Activated CD8-positive, alpha-beta memory T cell treated with anti-CD3 and anti-CD28 coated beads, Interleukin-2, amount 10 ng/mL, durations not matched to agents 7 days and 5 days (primary cell): ENCODE measurements around the gene SLC5A4. TPM values are rescaled to one million over a fixed set of nuclear protein-coding genes. Genes with fewer than 3 reads are reported as not detected.

ENCODE experiments used
- ATAC-seq: fragments of 150-1000 bp; cut with Tn5 transposase; one replicate; pipeline ENCODE4 v1.10.0; 2021; ENCODE audit warnings: moderate library complexity
- CTCF ChIA-PET: fragments of 350-600 bp; sonication (Branson Sonifier 250); formaldehyde crosslinking; loops from one replicate; lab custom pipeline; 2021; ENCODE audit warnings: antibody characterized with exemption; lab: Charles Lee
- DNase-seq: peaks from one replicate; pipeline ENCODE4 v3.0.0-alpha.2; 2020
- H3K27ac Mint-ChIP-seq: one replicate; pipeline ENCODE4 v1.8.0; 2021; ENCODE audit warnings: mild to moderate bottlenecking, mixed read lengths
- H3K27me3 Mint-ChIP-seq: one replicate; pipeline ENCODE4 v1.8.0; 2021; ENCODE audit warnings: mixed read lengths
- H3K36me3 Mint-ChIP-seq: one replicate; pipeline ENCODE4 v1.8.0; 2021; ENCODE audit warnings: mild to moderate bottlenecking, mixed read lengths
- H3K4me1 Mint-ChIP-seq: one replicate; pipeline ENCODE4 v1.8.0; 2021; ENCODE audit warnings: mixed read lengths
- H3K4me3 Mint-ChIP-seq: one replicate; pipeline ENCODE4 v1.8.0; 2021; ENCODE audit warnings: mild to moderate bottlenecking, moderate library complexity, mixed read lengths
- H3K9me3 Mint-ChIP-seq: one replicate; pipeline ENCODE4 v1.8.0; 2022; ENCODE audit warnings: low read depth, mixed read lengths
- total RNA-seq, 2 experiments: library from RNA; stranded (reverse); gene quantifications; one replicate each; pipeline ENCODE4 v1.2.3, GENCODE V29; 2021

Gene SLC5A4
- total RNA-seq, 2 experiments from 2014 or later = not detected

GRCh38 chr22:32218470-32218869, 36.7 kb downstream of the SLC5A4 start:
- no peaks in the 10 kb centered on the region for H3K9me3 Mint-ChIP-seq
- ATAC-seq (no peak), DNase-seq (no peak)
- H3K27ac Mint-ChIP-seq = no peak overlapping the region
- no peak overlapping the region for H3K4me3 Mint-ChIP-seq
- H3K4me1 Mint-ChIP-seq = no peaks in the 10 kb centered on the region
- no peaks in the 10 kb centered on the region for H3K36me3 Mint-ChIP-seq
- CTCF ChIA-PET = no interaction called here
- peaks cover 41% of the 10 kb centered on the region for H3K27me3 Mint-ChIP-seq

- H3K27me3 Mint-ChIP-seq = peaks cover 39% of the 10 kb centered on the region
Observed at GRCh38 chr22:32217465-32217864, 37.7 kb downstream of the SLC5A4 start.

GRCh38 chr22:32216911-32217310, 38.2 kb downstream of the SLC5A4 start:
- Mint-ChIP-seq H3K9me3 (no peaks in the 10 kb centered on the region), H3K4me1 (no peaks in the 10 kb centered on the region), H3K36me3 (no peaks in the 10 kb centered on the region), H3K4me3 (no peak overlapping the region), H3K27ac (no peak overlapping the region), H3K27me3 (peaks cover 36% of the 10 kb centered on the region)
- DNase-seq (no peak), ATAC-seq (no peak)
- CTCF ChIA-PET = no interaction called here

More at GRCh38 chr22:32217465-32217864, 37.7 kb downstream of the SLC5A4 start:
- ATAC-seq = no peak
- Mint-ChIP-seq H3K36me3 (no peaks in the 10 kb centered on the region), H3K4me3 (no peak overlapping the region), H3K4me1 (no peaks in the 10 kb centered on the region), H3K27ac (no peak overlapping the region), H3K9me3 (no peaks in the 10 kb centered on the region)
- no peak for DNase-seq
- CTCF ChIA-PET = interaction anchor here (0.7 kb wide), 1 partner anchor 13 kb away, joined by 4 read pairs; the partner anchor contains the start of gene RFPL2

- Mint-ChIP-seq H3K36me3 (no peaks in the 10 kb centered on the region), H3K4me1 (peaks cover 11% of the 10 kb centered on the region), H3K9me3 (no peaks in the 10 kb centered on the region), H3K4me3 (no peak overlapping the region), H3K27me3 (peaks cover 16% of the 10 kb centered on the region), H3K27ac (no peak overlapping the region)
- no peak for ATAC-seq
- CTCF ChIA-PET = interaction anchor here (0.9 to 2.6 kb wide), 4 partner anchors 9 to 263 kb away, joined by 3 to 9 read pairs (median 3); no protein-coding TSS in a partner anchor
- no peak for DNase-seq
Observed at GRCh38 chr22:32211011-32211410, 44.1 kb downstream of the SLC5A4 start.

- no peak for DNase-seq
- peaks cover 20% of the 10 kb centered on the region for H3K27me3 Mint-ChIP-seq
- no peak overlapping the region for H3K4me3 Mint-ChIP-seq
- H3K36me3 Mint-ChIP-seq = no peaks in the 10 kb centered on the region
- peaks cover 28% of the 10 kb centered on the region for H3K4me1 Mint-ChIP-seq
- no peaks in the 10 kb centered on the region for H3K9me3 Mint-ChIP-seq
- no peak overlapping the region for H3K27ac Mint-ChIP-seq
- ATAC-seq = no peak
- CTCF ChIA-PET = no interaction called here
Observed at GRCh38 chr22:32208681-32209080, 46.5 kb downstream of the SLC5A4 start.

- DNase-seq (no peak), ATAC-seq (no peak)
- Mint-ChIP-seq H3K4me3 (no peak overlapping the region), H3K9me3 (no peaks in the 10 kb centered on the region), H3K4me1 (peaks cover 35% of the 10 kb centered on the region), H3K36me3 (no peaks in the 10 kb centered on the region), H3K27ac (no peak overlapping the region), H3K27me3 (peaks cover 26% of the 10 kb centered on the region)
- CTCF ChIA-PET = interaction anchor here (0.9 kb wide), 1 partner anchor 204 kb away, joined by 3 read pairs; the partner anchor contains the start of gene RTCB
Observed at GRCh38 chr22:32207971-32208480, 47.1 kb downstream of the SLC5A4 start.

- ATAC-seq = peak; percentile 52
- CTCF ChIA-PET = interaction anchor here (0.7 to 0.9 kb wide), 2 partner anchors 174 to 205 kb away, joined by 3 to 4 read pairs; partner anchors contain the start of gene RTCB
- no peak overlapping the region for H3K4me3 Mint-ChIP-seq
- peaks cover 28% of the 10 kb centered on the region for H3K27me3 Mint-ChIP-seq
- H3K9me3 Mint-ChIP-seq = no peaks in the 10 kb centered on the region
- peak overlapping the region; percentile 40 for H3K27ac Mint-ChIP-seq
- DNase-seq = peak; percentile 69
- no peaks in the 10 kb centered on the region for H3K36me3 Mint-ChIP-seq
- H3K4me1 Mint-ChIP-seq = peaks cover 45% of the 10 kb centered on the region
Observed at GRCh38 chr22:32206774-32207758, 48.1 kb downstream of the SLC5A4 start.

GRCh38 chr22:32205974-32206773, 49.0 kb downstream of the SLC5A4 start:
- Mint-ChIP-seq H3K4me1 (peaks cover 49% of the 10 kb centered on the region), H3K27me3 (peaks cover 28% of the 10 kb centered on the region), H3K36me3 (no peaks in the 10 kb centered on the region), H3K9me3 (no peaks in the 10 kb centered on the region), H3K27ac (peak overlapping the region; percentile 49), H3K4me3 (no peak overlapping the region)
- ATAC-seq (no peak), DNase-seq (peak; percentile 58)
- CTCF ChIA-PET = no interaction called here

GRCh38 chr22:32204856-32205722, 50.1 kb downstream of the SLC5A4 start, which contains the start of gene RFPL2:
Gene RFPL2, minus strand, starts transcription at chr22:32205073. Its CDS starts 2,622 bp downstream, at chr22:32202451.
- DNase-seq (peak; percentile 65), ATAC-seq (peak; percentile 43)
- H3K27ac Mint-ChIP-seq = peak within 1 kb of the TSS; percentile 61
- H3K36me3 Mint-ChIP-seq = no peaks in the 10 kb centered on the region
- H3K9me3 Mint-ChIP-seq = no peaks in the 10 kb centered on the region
- H3K4me3 Mint-ChIP-seq = peak within 1 kb of the TSS; percentile 57
- CTCF ChIA-PET = interaction anchor here (1.1 kb wide), 1 partner anchor 13 kb away, joined by 4 read pairs; no protein-coding TSS in a partner anchor
- H3K4me1 Mint-ChIP-seq = peaks cover 58% of the 10 kb centered on the region
- H3K27me3 Mint-ChIP-seq = peaks cover 20% of the 10 kb centered on the region

GRCh38 chr22:32204040-32204855, 50.9 kb downstream of the SLC5A4 start:
- H3K27ac Mint-ChIP-seq = peak overlapping the region; percentile 45
- H3K9me3 Mint-ChIP-seq = no peaks in the 10 kb centered on the region
- DNase-seq (no peak), ATAC-seq (peak; percentile 13)
- peaks cover 20% of the 10 kb centered on the region for H3K27me3 Mint-ChIP-seq
- peaks cover 58% of the 10 kb centered on the region for H3K4me1 Mint-ChIP-seq
- CTCF ChIA-PET = interaction anchor here (1.1 kb wide), 1 partner anchor 13 kb away, joined by 4 read pairs; no protein-coding TSS in a partner anchor
- H3K4me3 Mint-ChIP-seq = peak overlapping the region; percentile 57
- no peaks in the 10 kb centered on the region for H3K36me3 Mint-ChIP-seq

GRCh38 chr22:32203181-32204039, 51.7 kb downstream of the SLC5A4 start:
- Mint-ChIP-seq H3K36me3 (no peaks in the 10 kb centered on the region), H3K4me1 (peaks cover 58% of the 10 kb centered on the region), H3K9me3 (no peaks in the 10 kb centered on the region), H3K27ac (no peak overlapping the region), H3K27me3 (peaks cover 20% of the 10 kb centered on the region), H3K4me3 (peak overlapping the region; percentile 57)
- CTCF ChIA-PET = interaction anchor here (2.4 kb wide), 1 partner anchor 7 kb away, joined by 9 read pairs; no protein-coding TSS in a partner anchor
- ATAC-seq (no peak), DNase-seq (no peak)
